Measurements from ENCODE around the gene CARS1. TPM values are rescaled to one million over a fixed set of nuclear protein-coding genes. Genes with fewer than 3 reads are reported as not detected.
A peak's percentile ranks its signal among the peaks of the same experiment; 100 is the strongest.

The CARS1 gene
- polyA plus RNA-seq, 2 donors: 22.8 to 29.0 TPM

DNA sequence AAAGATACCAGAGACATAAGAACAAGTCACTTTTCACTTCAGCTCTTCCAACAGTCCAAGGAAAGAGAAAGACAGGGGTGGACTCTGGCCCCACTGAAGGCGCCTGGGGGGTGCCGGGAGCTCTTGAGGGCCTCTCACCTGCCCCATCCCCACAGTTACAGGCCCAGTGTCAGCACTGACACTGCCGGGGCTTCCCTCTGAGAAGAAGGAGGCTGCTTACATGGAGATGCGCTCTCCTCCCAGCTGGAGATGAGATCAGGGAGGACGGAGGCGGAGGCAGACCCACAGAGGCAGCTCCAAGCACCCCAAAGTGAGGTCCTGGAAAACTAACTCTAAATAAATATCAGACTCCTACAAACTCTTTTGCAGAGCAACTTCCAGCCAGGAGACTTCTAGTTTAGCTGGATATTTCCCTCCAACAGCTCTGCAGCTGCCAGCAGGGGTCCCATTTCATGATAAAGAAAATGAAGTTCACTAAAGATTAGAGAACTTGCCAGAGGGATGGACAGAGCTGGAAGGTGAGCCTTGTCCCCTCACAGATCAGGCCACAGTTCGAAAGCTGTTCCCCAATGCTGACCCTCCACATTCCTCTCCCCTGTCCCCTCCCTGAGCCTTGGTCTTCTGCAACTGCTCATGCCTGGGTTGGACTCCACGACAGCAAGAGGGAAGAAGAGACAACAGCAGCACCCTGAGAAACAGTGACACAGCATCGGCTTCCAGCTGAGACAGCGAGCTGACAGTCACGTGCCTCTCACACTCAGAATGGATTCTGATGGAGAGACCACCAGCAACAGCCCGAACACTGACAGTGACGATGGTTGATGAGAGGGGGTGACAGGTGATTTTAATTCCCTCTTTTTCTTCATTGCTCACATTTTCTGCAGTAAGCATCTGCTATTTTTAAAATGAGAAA is 5.8 kb downstream of the CARS1 start:
- peaks cover 0 to 7% of the 10 kb centered on the region in 2 donors for H3K36me3 ChIP-seq (ENCODE audit: control insufficient read depth in 2 of 2, insufficient read depth in 2 of 2, low read length in 1 of 2)
- WGBS, 2 donors: 74 to 82% methylated on average over 12 to 13 of the region's 13 CpGs
- no peak overlapping the region for H3K27ac ChIP-seq (ENCODE audit: low read depth in 2 of 2, low read length in 1 of 2)
- H3K9me3 ChIP-seq (ENCODE audit: control insufficient read depth in 2 of 2, insufficient read depth in 1 of 2, low read depth in 1 of 2, low read length in 1 of 2): no peaks in the 10 kb centered on the region
- H3K27me3 ChIP-seq (ENCODE audit: control insufficient read depth in 1 of 2, insufficient read depth in 2 of 2, low read length in 2 of 2): no peaks in the 10 kb centered on the region
- no peak overlapping the region for H3K4me3 ChIP-seq (ENCODE audit: low read depth in 1 of 2, low read length in 2 of 2)
- H3K4me1 ChIP-seq (ENCODE audit: control insufficient read depth in 2 of 2, insufficient read depth in 2 of 2, low read length in 1 of 2): peaks cover 11 to 17% of the 10 kb centered on the region in 2 donors

DNA sequence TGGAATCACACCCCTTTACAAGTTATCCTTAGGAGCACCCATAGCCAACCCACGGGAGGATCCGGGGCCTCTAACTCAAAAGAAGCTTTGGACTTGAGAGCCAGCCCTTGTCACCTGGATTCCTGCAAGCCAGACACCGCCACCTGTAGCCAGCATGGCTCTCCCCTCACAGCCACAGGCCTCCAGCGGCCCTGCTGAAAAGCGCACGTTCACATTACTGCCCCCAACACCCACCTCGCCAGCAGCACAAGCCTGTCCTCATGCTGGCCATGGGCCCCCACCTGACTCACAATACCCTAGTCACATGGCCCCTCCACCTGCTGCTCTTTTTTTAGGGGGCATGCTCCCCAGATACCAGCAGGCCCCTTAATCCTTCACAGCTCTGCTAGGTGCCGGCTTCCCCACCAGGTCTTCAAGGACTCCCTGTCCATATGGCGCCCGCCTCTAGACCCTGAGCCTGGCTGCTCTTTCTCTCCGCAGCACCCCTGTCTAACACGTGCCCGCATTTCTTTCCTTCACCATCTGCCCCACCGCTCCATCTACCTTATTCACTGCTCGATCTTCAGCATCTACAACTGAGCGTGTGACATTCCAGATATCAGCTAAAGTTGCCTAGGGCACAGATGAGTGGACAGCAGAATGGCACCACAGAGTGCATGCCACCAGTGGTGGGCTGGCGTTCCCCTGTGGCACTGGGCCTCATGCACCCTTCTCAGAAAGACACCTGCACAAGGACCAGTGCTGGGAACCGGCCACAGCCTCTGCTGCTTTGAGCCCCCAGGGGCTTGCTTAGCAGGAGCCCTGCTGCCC is 6.6 kb downstream of the CARS1 start:
- Histone ChIP-seq H3K4me1 (ENCODE audit: control insufficient read depth in 2 of 2, insufficient read depth in 2 of 2, low read length in 1 of 2) (peaks cover 8 to 10% of the 10 kb centered on the region in 2 donors), H3K27me3 (ENCODE audit: control insufficient read depth in 1 of 2, insufficient read depth in 2 of 2, low read length in 2 of 2) (no peaks in the 10 kb centered on the region), H3K27ac (ENCODE audit: low read depth in 2 of 2, low read length in 1 of 2) (peak overlapping the region; percentile 42 to 62), H3K4me3 (ENCODE audit: low read depth in 1 of 2, low read length in 2 of 2) (no peak overlapping the region), H3K9me3 (ENCODE audit: control insufficient read depth in 2 of 2, insufficient read depth in 1 of 2, low read depth in 1 of 2, low read length in 1 of 2) (no peaks in the 10 kb centered on the region), H3K36me3 (ENCODE audit: control insufficient read depth in 2 of 2, insufficient read depth in 2 of 2, low read length in 1 of 2) (peaks cover 0 to 13% of the 10 kb centered on the region in 2 donors)
- 88 to 91% methylated on average over 18 of the region's 18 CpGs for WGBS, 2 donors

DNA sequence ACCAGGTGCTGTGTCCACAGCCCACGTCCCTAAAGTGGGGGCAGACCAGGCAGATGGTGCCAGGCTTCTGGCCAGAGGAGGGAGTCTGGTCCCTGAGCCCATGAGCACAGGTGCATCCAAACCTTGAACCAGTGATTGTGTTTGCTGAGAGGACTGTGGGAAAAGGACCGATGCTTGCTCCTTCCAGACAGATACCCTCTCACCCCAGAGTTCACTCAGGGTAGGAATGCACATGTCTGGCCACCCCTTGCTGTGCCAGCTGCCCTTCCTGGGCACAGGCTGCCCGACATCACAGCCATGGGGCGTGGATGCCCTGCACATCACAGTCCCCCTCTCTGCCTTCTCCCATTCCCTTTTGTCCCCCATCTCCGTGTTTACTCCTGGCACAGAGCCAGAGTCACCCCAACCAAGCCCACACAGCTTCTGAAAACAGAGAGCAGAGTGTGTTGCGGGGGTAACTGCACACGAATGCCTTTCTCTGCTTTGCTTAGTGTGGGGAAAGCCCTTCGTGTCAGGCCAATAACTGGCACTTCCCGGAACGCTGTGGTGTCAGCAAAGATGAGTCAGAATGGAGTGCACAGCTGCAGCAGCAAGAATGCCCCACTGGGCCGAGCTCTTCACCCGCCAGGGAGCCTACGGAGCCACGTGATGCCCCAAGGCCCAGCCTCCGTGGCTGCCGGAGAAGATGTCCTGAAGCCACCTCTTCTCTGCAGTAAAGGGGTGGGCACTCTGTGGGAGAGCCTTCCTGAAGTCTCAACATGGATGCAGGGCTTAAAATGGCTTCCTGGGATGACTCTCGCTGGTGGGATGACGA is 7.6 kb downstream of the CARS1 start:
- 30 to 33% methylated on average over 18 of the region's 18 CpGs for WGBS, 2 donors
- Histone ChIP-seq H3K36me3 (ENCODE audit: control insufficient read depth in 2 of 2, insufficient read depth in 2 of 2, low read length in 1 of 2) (peaks cover 0 to 19% of the 10 kb centered on the region in 2 donors), H3K27me3 (ENCODE audit: control insufficient read depth in 1 of 2, insufficient read depth in 2 of 2, low read length in 2 of 2) (no peaks in the 10 kb centered on the region), H3K4me1 (ENCODE audit: control insufficient read depth in 2 of 2, insufficient read depth in 2 of 2, low read length in 1 of 2) (peaks cover 8 to 10% of the 10 kb centered on the region in 2 donors), H3K27ac (ENCODE audit: low read depth in 2 of 2, low read length in 1 of 2) (peak overlapping the region; percentile 42 to 68), H3K9me3 (ENCODE audit: control insufficient read depth in 2 of 2, insufficient read depth in 1 of 2, low read depth in 1 of 2, low read length in 1 of 2) (no peaks in the 10 kb centered on the region), H3K4me3 (ENCODE audit: low read depth in 1 of 2, low read length in 2 of 2) (no peak overlapping the region)

DNA sequence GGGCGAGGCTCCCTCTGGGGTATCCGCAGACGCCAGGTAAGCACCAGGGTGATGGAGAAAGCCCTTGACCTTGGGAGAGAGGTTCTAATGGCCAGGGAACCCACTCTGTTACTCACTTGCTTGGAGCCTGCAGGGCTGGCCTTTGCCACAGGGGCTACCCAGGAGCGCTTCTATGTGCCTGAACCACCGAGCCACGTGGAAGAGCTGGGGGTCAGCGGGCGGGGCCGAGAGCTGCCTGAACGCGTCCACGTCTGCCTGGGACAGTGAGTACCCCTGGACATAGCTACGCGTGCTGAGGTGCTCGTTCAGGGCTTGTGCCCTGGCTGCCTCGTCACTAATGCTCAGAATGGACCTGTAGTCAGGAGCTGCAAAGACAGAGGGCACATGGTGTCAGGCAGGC is 9.6 kb downstream of the CARS1 start:
- Histone ChIP-seq H3K27me3 (ENCODE audit: control insufficient read depth in 1 of 2, insufficient read depth in 2 of 2, low read length in 2 of 2) (no peaks in the 10 kb centered on the region), H3K4me3 (ENCODE audit: low read depth in 1 of 2, low read length in 2 of 2) (no peak overlapping the region), H3K4me1 (ENCODE audit: control insufficient read depth in 2 of 2, insufficient read depth in 2 of 2, low read length in 1 of 2) (peaks cover 8 to 14% of the 10 kb centered on the region in 2 donors), H3K36me3 (ENCODE audit: control insufficient read depth in 2 of 2, insufficient read depth in 2 of 2, low read length in 1 of 2) (peaks cover 0 to 18% of the 10 kb centered on the region in 2 donors), H3K27ac (ENCODE audit: low read depth in 2 of 2, low read length in 1 of 2) (no peak overlapping the region), H3K9me3 (ENCODE audit: control insufficient read depth in 2 of 2, insufficient read depth in 1 of 2, low read depth in 1 of 2, low read length in 1 of 2) (no peaks in the 10 kb centered on the region)
- 89 to 90% methylated on average over 16 of the region's 16 CpGs for WGBS, 2 donors

DNA sequence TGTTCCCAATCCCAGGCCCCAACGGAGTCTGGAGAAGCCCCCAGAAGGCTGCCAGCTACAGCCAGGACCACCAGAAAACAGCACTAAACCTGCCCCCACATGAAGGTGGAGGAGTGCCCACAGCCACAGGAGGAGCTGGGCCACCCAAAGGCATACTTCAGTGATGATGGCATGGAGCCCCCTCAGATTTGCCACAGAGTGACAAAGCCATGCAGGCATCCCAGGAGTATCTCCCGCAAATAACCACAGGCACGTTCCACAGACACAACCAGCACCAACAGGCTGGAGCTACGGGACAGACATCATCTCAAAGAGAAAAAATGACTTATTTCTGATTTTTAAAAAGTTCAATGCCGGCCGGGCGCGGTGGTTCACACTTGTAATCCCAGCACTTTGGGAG is 10.6 kb downstream of the CARS1 start:
- Histone ChIP-seq H3K36me3 (ENCODE audit: control insufficient read depth in 2 of 2, insufficient read depth in 2 of 2, low read length in 1 of 2) (peaks cover 0 to 22% of the 10 kb centered on the region in 2 donors), H3K27ac (ENCODE audit: low read depth in 2 of 2, low read length in 1 of 2) (no peak overlapping the region), H3K4me1 (ENCODE audit: control insufficient read depth in 2 of 2, insufficient read depth in 2 of 2, low read length in 1 of 2) (peaks cover 8 to 18% of the 10 kb centered on the region in 2 donors), H3K9me3 (ENCODE audit: control insufficient read depth in 2 of 2, insufficient read depth in 1 of 2, low read depth in 1 of 2, low read length in 1 of 2) (no peaks in the 10 kb centered on the region), H3K27me3 (ENCODE audit: control insufficient read depth in 1 of 2, insufficient read depth in 2 of 2, low read length in 2 of 2) (no peaks in the 10 kb centered on the region), H3K4me3 (ENCODE audit: low read depth in 1 of 2, low read length in 2 of 2) (no peak overlapping the region)
- WGBS, 2 donors: 87 to 88% methylated on average over 8 of the region's 8 CpGs

DNA sequence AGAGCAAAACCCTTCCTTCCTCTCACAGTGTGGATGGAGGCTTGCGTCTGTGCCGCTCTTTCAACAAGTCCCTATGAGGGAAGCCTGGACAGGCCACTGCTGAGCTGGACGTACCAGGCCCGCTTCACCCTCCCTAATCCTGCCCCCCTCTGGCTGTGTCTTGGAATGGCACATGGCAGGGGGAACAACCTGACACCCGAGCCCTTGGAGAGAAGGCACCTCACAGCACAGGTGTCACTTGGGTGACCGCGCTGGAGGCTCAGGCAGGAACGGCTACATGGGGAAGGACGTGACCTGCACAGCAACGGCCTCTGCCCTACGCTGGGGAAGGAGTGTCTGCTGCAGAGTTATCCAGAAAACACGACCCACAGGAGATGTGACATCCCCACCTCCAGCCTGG is 11.0 kb downstream of the CARS1 start:
- no peaks in the 10 kb centered on the region for H3K9me3 ChIP-seq (ENCODE audit: control insufficient read depth in 2 of 2, insufficient read depth in 1 of 2, low read depth in 1 of 2, low read length in 1 of 2)
- peaks cover 8 to 19% of the 10 kb centered on the region in 2 donors for H3K4me1 ChIP-seq (ENCODE audit: control insufficient read depth in 2 of 2, insufficient read depth in 2 of 2, low read length in 1 of 2)
- H3K36me3 ChIP-seq (ENCODE audit: control insufficient read depth in 2 of 2, insufficient read depth in 2 of 2, low read length in 1 of 2): peaks cover 0 to 25% of the 10 kb centered on the region in 2 donors
- no peaks in the 10 kb centered on the region for H3K27me3 ChIP-seq (ENCODE audit: control insufficient read depth in 1 of 2, insufficient read depth in 2 of 2, low read length in 2 of 2)
- no peak overlapping the region for H3K4me3 ChIP-seq (ENCODE audit: low read depth in 1 of 2, low read length in 2 of 2)
- H3K27ac ChIP-seq (ENCODE audit: low read depth in 2 of 2, low read length in 1 of 2): no peak overlapping the region
- WGBS, 2 donors: 86 to 92% methylated on average over 12 of the region's 12 CpGs

DNA sequence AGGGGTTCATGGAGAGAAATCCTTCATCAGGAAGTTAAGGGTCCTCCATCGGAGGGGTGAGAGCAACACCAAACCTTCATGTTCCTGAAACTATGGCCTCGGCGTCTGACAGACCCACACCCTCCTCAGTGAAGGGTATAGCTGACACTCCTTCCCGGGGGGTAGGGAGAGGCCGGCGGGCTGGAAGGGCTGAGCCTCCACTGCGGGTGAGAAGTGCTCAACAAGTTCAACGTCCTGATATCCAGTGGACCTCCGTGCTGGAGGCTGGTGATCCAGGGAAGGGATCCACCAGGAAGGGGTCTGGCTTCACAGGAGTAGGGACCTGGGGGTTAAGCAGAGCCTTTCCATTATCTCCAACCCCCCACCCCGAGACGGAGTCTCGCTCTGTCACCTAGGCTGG is 12.3 kb downstream of the CARS1 start:
- no peak overlapping the region for H3K27ac ChIP-seq (ENCODE audit: low read depth in 2 of 2, low read length in 1 of 2)
- no peak overlapping the region for H3K4me3 ChIP-seq (ENCODE audit: low read depth in 1 of 2, low read length in 2 of 2)
- peaks cover 4 to 15% of the 10 kb centered on the region in 2 donors for H3K4me1 ChIP-seq (ENCODE audit: control insufficient read depth in 2 of 2, insufficient read depth in 2 of 2, low read length in 1 of 2)
- H3K9me3 ChIP-seq (ENCODE audit: control insufficient read depth in 2 of 2, insufficient read depth in 1 of 2, low read depth in 1 of 2, low read length in 1 of 2): no peaks in the 10 kb centered on the region
- H3K27me3 ChIP-seq (ENCODE audit: control insufficient read depth in 1 of 2, insufficient read depth in 2 of 2, low read length in 2 of 2): no peaks in the 10 kb centered on the region
- WGBS, 2 donors: 94 to 98% methylated on average over 12 of the region's 12 CpGs
- H3K36me3 ChIP-seq (ENCODE audit: control insufficient read depth in 2 of 2, insufficient read depth in 2 of 2, low read length in 1 of 2): peaks cover 0 to 28% of the 10 kb centered on the region in 2 donors

DNA sequence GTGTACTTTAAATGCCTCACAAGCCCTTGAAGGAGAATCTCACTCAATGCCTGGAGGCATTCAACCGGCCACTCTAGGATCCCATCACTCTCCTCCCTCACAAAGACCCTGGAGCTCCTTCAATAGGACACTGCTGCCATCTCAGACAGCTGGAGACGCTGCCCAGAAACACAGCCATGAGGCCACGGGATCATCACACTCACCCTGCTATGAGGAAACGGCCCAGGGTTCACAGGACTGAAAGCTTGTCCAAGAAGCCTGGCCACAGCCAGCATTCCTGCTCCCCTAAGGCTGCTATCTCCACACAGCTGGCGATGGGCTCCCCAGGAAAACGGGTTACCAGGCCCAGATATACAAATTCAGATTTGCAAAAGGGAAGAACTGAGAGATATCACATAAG is 13.2 kb downstream of the CARS1 start:
- Histone ChIP-seq H3K4me3 (ENCODE audit: low read depth in 1 of 2, low read length in 2 of 2) (no peak overlapping the region), H3K36me3 (ENCODE audit: control insufficient read depth in 2 of 2, insufficient read depth in 2 of 2, low read length in 1 of 2) (peaks cover 0 to 33% of the 10 kb centered on the region in 2 donors), H3K27me3 (ENCODE audit: control insufficient read depth in 1 of 2, insufficient read depth in 2 of 2, low read length in 2 of 2) (no peaks in the 10 kb centered on the region), H3K27ac (ENCODE audit: low read depth in 2 of 2, low read length in 1 of 2) (no peak overlapping the region), H3K4me1 (ENCODE audit: control insufficient read depth in 2 of 2, insufficient read depth in 2 of 2, low read length in 1 of 2) (peaks cover 4 to 9% of the 10 kb centered on the region in 2 donors), H3K9me3 (ENCODE audit: control insufficient read depth in 2 of 2, insufficient read depth in 1 of 2, low read depth in 1 of 2, low read length in 1 of 2) (no peaks in the 10 kb centered on the region)
- WGBS, 2 donors: 79 to 82% methylated on average over 6 of the region's 6 CpGs

DNA sequence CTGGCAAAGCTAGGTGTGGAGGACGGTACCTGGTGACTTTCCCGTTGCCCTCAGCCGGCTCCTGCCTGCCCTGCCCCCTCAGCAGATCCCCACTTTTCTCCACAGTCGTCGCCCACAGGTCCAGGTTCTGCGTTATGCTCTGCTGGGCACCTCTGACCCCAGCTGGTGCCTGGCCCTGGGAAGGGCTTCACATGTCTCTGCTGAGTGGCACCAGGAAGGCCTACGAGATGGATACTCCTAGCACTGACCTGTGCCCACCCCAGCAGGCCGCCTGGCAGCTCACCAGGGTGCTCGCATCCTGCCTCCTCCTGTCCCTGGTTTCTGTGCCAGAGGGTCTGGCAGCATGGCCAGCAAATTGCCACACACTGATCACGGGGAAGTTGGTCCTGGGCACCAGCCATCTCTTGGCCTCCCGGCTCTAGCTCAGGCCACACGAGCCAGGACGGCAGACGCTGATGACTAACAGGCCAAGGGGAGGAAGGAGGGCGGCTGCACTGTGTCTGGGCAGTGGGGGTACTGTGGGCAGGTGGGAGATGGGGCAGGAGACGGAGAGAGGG is 13.8 kb downstream of the CARS1 start:
- Histone ChIP-seq H3K4me3 (ENCODE audit: low read depth in 1 of 2, low read length in 2 of 2) (no peak overlapping the region), H3K9me3 (ENCODE audit: control insufficient read depth in 2 of 2, insufficient read depth in 1 of 2, low read depth in 1 of 2, low read length in 1 of 2) (no peaks in the 10 kb centered on the region), H3K27ac (ENCODE audit: low read depth in 2 of 2, low read length in 1 of 2) (peak overlapping the region in 1 of 2 donors; percentile 22), H3K4me1 (ENCODE audit: control insufficient read depth in 2 of 2, insufficient read depth in 2 of 2, low read length in 1 of 2) (peaks cover 0 to 9% of the 10 kb centered on the region in 2 donors), H3K27me3 (ENCODE audit: control insufficient read depth in 1 of 2, insufficient read depth in 2 of 2, low read length in 2 of 2) (no peaks in the 10 kb centered on the region), H3K36me3 (ENCODE audit: control insufficient read depth in 2 of 2, insufficient read depth in 2 of 2, low read length in 1 of 2) (peaks cover 0 to 36% of the 10 kb centered on the region in 2 donors)
- 64 to 81% methylated on average over 16 of the region's 16 CpGs for WGBS, 2 donors
